Measurements from ENCODE around the gene P4HA2. TPM values are rescaled to one million over a fixed set of nuclear protein-coding genes. Genes with fewer than 3 reads are reported as not detected.

The P4HA2 gene
- total and polyA plus RNA-seq, 8 donors = 9.0 to 109 (median 26.5) TPM

GRCh38 chr5:132263548-132264261 is 36.1 kb upstream of the P4HA2 start:
- Histone ChIP-seq H3K27me3 (no peaks in the 10 kb centered on the region), H3K36me3 (peaks cover 0 to 31% (median 12%) of the 10 kb centered on the region in 4 donors), H3K9me3 (no peaks in the 10 kb centered on the region), H3K4me3 (no peak overlapping the region), H3K27ac (peak overlapping the region in 4 of 5 donors; percentile 72 to 97 (median 88)), H3K4me1 (peaks cover 30 to 84% (median 55%) of the 10 kb centered on the region in 4 donors)
- TF ChIP-seq POLR2AphosphoS5 (IDR thresholded peaks at IDR 0.05) (peak in 1 of 3 donors; percentile 64), EP300 (IDR thresholded peaks at IDR 0.05) (no peak), POLR2A (IDR thresholded peaks at IDR 0.05) (no peak), CTCF (IDR thresholded peaks at IDR 0.05) (no peak)
- intact Hi-C loops (cut with DNase I; ENCODE audit: low total_unique reads) = no loop called here
- no peak for DNase-seq
- 65 to 74% (median 70%) methylated on average over 6 to 7 of the region's 7 CpGs for WGBS, 5 donors

GRCh38 chr5:132262882-132263547 is 35.4 kb upstream of the P4HA2 start:
- Histone ChIP-seq H3K27ac (peak overlapping the region in 4 of 5 donors; percentile 80 to 97 (median 90)), H3K4me1 (peaks cover 30 to 85% (median 60%) of the 10 kb centered on the region in 4 donors), H3K27me3 (no peaks in the 10 kb centered on the region), H3K9me3 (no peaks in the 10 kb centered on the region), H3K4me3 (no peak overlapping the region), H3K36me3 (peaks cover 0 to 24% (median 11%) of the 10 kb centered on the region in 4 donors)
- intact Hi-C loops (cut with DNase I; ENCODE audit: low total_unique reads) = no loop called here
- whole genome bisulfite sequencing, 5 donors = 87 to 100% (median 97%) methylated on average over 2 of the region's 2 CpGs
- no peak for DNase-seq
- TF ChIP-seq CTCF (IDR thresholded peaks at IDR 0.05) (no peak), EP300 (IDR thresholded peaks at IDR 0.05) (no peak), POLR2A (IDR thresholded peaks at IDR 0.05) (no peak), POLR2AphosphoS5 (IDR thresholded peaks at IDR 0.05) (no peak)

- no peak overlapping the region for H3K4me3 ChIP-seq
- peaks cover 0 to 16% (median 7%) of the 10 kb centered on the region in 4 donors for H3K36me3 ChIP-seq
- H3K27me3 ChIP-seq = peaks cover 0 to 2% (median 2%) of the 10 kb centered on the region in 3 donors
- peak overlapping the region in 3 of 5 donors; percentile 86 to 97 (median 95) for H3K27ac ChIP-seq
- DNase-seq = no peak
- H3K4me1 ChIP-seq = peaks cover 30 to 88% (median 67%) of the 10 kb centered on the region in 4 donors
- intact Hi-C loops (cut with DNase I; ENCODE audit: low total_unique reads) = no loop called here
- no peaks in the 10 kb centered on the region for H3K9me3 ChIP-seq
- 88 to 96% (median 93%) methylated on average over 3 to 7 of the region's 7 CpGs for WGBS, 5 donors
- no peak for TF ChIP-seq POLR2A (IDR thresholded peaks at IDR 0.05)
- TF ChIP-seq POLR2AphosphoS5 (IDR thresholded peaks at IDR 0.05) = no peak
- no peak for TF ChIP-seq EP300 (IDR thresholded peaks at IDR 0.05)
- no peak for TF ChIP-seq CTCF (IDR thresholded peaks at IDR 0.05)
These were observed 34.5 kb upstream of the P4HA2 start for GRCh38 chr5:132261881-132262845.

All from stomach (tissue), 9 donors.